Esophagus muscularis mucosa (tissue), 3 donors: ENCODE measurements around the gene USF1.
A peak's percentile ranks its signal among the peaks of the same experiment; 100 is the strongest.

ENCODE experiments used
- EP300 ChIP-seq: sonication (generic); formaldehyde crosslinking; IDR thresholded peaks from one replicate; pipeline ENCODE4 v1.6.1; 2017; ENCODE audit warnings: antibody characterized with exemption
- POLR2A ChIP-seq: fragments of 450-650 bp; IDR thresholded peaks from one replicate; pipeline ENCODE4 v1.6.1; 2017; ENCODE audit warnings: antibody characterized with exemption, moderate library complexity, mild to moderate bottlenecking, low read depth
- POLR2AphosphoS5 ChIP-seq, 2 donors: sonication (generic); formaldehyde crosslinking; IDR thresholded peaks; one replicate each; pipeline ENCODE4 v1.6.1; 2017; ENCODE audit warnings: antibody characterized with exemption in 2 of 2

DNA sequence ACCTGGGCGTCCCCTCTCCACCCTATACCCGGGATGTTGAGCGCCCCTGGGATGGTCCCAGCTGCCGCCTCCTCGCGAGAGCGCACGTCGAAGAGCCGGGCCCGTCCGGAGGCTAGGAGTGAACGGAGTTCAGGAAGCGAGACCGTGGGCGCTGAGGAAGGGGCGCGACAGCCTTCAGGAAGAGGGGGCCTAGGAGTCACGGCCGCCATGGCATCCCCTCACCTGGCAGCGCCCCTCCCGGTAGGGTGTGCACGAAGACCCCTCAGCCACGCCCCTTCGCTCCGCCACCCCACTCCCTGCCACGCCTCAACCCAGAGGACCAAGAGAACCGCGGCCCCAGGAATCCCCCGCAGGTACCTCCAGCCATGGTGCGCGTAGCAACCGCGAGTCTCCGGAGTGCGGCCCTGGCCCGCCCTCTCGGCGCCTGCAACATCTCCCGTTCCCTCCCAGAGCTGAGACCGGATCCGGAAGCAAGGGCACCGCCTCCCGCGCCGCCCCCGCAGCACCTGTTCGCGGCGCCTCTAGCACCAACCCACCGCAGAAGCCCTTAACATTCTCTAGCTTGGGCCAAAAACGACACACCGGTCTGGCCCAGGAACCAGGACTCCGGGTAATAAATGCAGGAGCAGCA, 7.1 kb downstream of the USF1 start, which contains the start of gene TSTD1:
- no peak for TF ChIP-seq EP300
- TF ChIP-seq POLR2AphosphoS5 (IDR thresholded peaks at IDR 0.05), result peak in 1 of 2 donors; percentile 52
- TF ChIP-seq POLR2A, result no peak
